ENCODE data around the gene CSRNP2.

- TF ChIP-seq CTCF (IDR thresholded peaks at IDR 0.05; ENCODE audit: low read length) (no peak), EZH2 (optimal IDR thresholded peaks at IDR 0.05; ENCODE audit: low read depth, low read length) (no peak)
Observed at GRCh38 chr12:51059086-51059485, 24.3 kb downstream of the CSRNP2 start.
